GM21723 (cell line): Measurements from ENCODE around the gene ZBTB25.
"Not testable (repeated sequence)": the region's sequence is repeated elsewhere in the genome, so short reads cannot be mapped to it uniquely, and the experiment has no call there.

Experiments
- ATAC-seq: cut with Tn5 transposase; IDR thresholded peaks from one replicate; pipeline ENCODE4 v1.9.1; 2021; ENCODE audit warnings: mild to moderate bottlenecking, moderate library complexity; ENCODE audit not compliant: unreplicated experiment

ZBTB25 gene

GRCh38 chr14:64503434-64504309, at the start of gene ZBTB25:
Gene ZBTB25, minus strand, starts transcription at chr14:64503838. Its CDS starts 13,305 bp downstream, at chr14:64490533.
- peak; percentile 61 for ATAC-seq

- no peak for ATAC-seq
These were observed 47.1 kb upstream of the ZBTB25 start for GRCh38 chr14:64550621-64551333.

GRCh38 chr14:64549791-64550620, 46.4 kb upstream of the ZBTB25 start, which contains the start of gene PPP1R36:
Gene PPP1R36, plus strand, starts transcription at chr14:64549961. Its CDS starts 37 bp downstream, at chr14:64549998.
- ATAC-seq: no peak

GRCh38 chr14:64549016-64549415, 45.4 kb upstream of the ZBTB25 start:
- ATAC-seq: no peak

GRCh38 chr14:64544607-64545312, 41.1 kb upstream of the ZBTB25 start:
- no peak for ATAC-seq

- ATAC-seq: no peak
These were observed 39.2 kb upstream of the ZBTB25 start for GRCh38 chr14:64542836-64543201.

GRCh38 chr14:64541972-64542835, 38.6 kb upstream of the ZBTB25 start:
- no peak for ATAC-seq

- ATAC-seq: no peak
These were observed 37.8 kb upstream of the ZBTB25 start for GRCh38 chr14:64541261-64541971.

- ATAC-seq: peak; percentile 93
These were observed 36.9 kb upstream of the ZBTB25 start, which contains the start of gene HSPA2 for GRCh38 chr14:64540208-64541202. Gene HSPA2, plus strand, starts transcription at chr14:64540741. Its CDS starts 109 bp downstream, at chr14:64540850.

GRCh38 chr14:64536488-64537245, 33.0 kb upstream of the ZBTB25 start:
- ATAC-seq: no peak

- ATAC-seq: no peak
These were observed 27.9 kb upstream of the ZBTB25 start for GRCh38 chr14:64531567-64531966.

GRCh38 chr14:64525354-64525753, 21.7 kb upstream of the ZBTB25 start:
- no peak for ATAC-seq

GRCh38 chr14:64522591-64523355, 19.1 kb upstream of the ZBTB25 start:
- no peak for ATAC-seq

- ATAC-seq: no peak
These were observed 17.1 kb upstream of the ZBTB25 start for GRCh38 chr14:64520699-64521098.

GRCh38 chr14:64518229-64518628, 14.6 kb upstream of the ZBTB25 start:
- no peak for ATAC-seq

- not testable (repeated sequence) for ATAC-seq
These were observed 14.0 kb upstream of the ZBTB25 start for GRCh38 chr14:64517667-64518066.
